ENCODE data around the gene IGSF9B. TPM values are rescaled to one million over a fixed set of nuclear protein-coding genes. Genes with fewer than 3 reads are reported as not detected.

IGSF9B gene
- total RNA-seq, 1 experiment from 2014 or later = not detected

DNA sequence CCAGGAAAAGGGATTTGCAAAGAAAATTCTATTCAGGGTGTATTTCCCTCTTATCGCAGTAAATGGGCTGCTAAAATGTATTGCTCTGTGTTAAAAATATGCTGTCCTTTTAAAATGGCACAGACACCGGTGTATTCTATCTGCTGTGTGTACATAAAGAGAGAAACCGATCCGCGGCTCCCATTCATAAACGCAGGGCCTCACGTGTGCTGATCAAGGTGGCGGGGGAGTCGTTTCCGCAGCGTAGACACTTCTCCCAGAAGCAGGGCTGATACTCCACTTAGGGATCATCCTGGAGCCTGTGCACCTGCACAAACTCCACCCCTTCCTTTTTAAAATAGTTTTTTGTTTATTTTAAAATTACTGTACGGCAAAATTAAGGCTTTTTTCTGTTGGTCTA, 26.1 kb upstream of the IGSF9B start:
- TF ChIP-seq, protein P1, sequence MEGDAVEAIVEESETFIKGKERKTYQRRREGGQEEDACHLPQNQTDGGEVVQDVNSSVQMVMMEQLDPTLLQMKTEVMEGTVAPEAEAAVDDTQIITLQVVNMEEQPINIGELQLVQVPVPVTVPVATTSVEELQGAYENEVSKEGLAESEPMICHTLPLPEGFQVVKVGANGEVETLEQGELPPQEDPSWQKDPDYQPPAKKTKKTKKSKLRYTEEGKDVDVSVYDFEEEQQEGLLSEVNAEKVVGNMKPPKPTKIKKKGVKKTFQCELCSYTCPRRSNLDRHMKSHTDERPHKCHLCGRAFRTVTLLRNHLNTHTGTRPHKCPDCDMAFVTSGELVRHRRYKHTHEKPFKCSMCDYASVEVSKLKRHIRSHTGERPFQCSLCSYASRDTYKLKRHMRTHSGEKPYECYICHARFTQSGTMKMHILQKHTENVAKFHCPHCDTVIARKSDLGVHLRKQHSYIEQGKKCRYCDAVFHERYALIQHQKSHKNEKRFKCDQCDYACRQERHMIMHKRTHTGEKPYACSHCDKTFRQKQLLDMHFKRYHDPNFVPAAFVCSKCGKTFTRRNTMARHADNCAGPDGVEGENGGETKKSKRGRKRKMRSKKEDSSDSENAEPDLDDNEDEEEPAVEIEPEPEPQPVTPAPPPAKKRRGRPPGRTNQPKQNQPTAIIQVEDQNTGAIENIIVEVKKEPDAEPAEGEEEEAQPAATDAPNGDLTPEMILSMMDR (conservative IDR thresholded peaks at IDR 0.05) = no peak
- TF ChIP-seq EZH2 (IDR thresholded peaks at IDR 0.05; ENCODE audit: low read depth) = no peak
- Histone ChIP-seq H3K4me3 (no peak overlapping the region), H3K27ac (no peak overlapping the region), H3K4me1 (replicated peaks; ENCODE audit: insufficient read depth) (no peaks in the 10 kb centered on the region), H3F3A (ENCODE audit: insufficient read depth, low read depth) (no peaks in the 10 kb centered on the region), H3K27me3 (ENCODE audit: insufficient read depth, low read depth) (peaks cover 80% of the 10 kb centered on the region), H4K20me1 (ENCODE audit: insufficient read depth) (no peaks in the 10 kb centered on the region), H3K4me2 (no peak overlapping the region), H3K36me3 (ENCODE audit: low read depth) (no peaks in the 10 kb centered on the region), H2AFZ (no peak overlapping the region), H3K9me2 (ENCODE audit: insufficient read depth) (no peaks in the 10 kb centered on the region), H3K9me3 (ENCODE audit: insufficient read depth, low read depth) (no peaks in the 10 kb centered on the region), H3K79me2 (ENCODE audit: low read depth) (no peaks in the 10 kb centered on the region)
- BruUV-seq (replicated peaks) = no TSS peak
- ChIA-PET CTCF (no interaction called here), POLR2A (ENCODE audit: unreplicated experiment) (no interaction called here)
- intact Hi-C loops (cut with micrococcal nuclease; ENCODE audit: unreplicated experiment) = no loop called here
- no peak for DNase-seq

DNA sequence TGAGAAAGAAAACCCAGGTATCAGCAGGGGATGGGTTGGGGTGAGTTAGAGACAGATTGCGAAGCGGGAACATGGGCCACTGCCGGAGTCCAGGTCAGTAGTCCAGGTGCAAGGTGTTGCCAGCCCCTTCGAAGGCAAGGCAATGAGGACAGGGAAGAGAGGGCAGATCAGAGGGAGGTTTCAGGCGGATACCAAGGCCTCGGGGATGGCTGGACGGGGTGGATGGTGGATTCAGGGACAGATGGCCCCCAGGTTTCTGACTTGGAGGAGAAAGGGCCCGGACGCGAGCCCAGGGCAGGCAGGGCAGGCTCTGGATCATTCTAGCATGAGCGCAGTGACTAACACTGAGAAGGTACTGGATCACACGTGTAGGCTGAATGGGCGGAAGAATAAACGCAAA, 25.4 kb upstream of the IGSF9B start:
- no peaks in the 10 kb centered on the region for H3F3A ChIP-seq (ENCODE audit: insufficient read depth, low read depth)

DNA sequence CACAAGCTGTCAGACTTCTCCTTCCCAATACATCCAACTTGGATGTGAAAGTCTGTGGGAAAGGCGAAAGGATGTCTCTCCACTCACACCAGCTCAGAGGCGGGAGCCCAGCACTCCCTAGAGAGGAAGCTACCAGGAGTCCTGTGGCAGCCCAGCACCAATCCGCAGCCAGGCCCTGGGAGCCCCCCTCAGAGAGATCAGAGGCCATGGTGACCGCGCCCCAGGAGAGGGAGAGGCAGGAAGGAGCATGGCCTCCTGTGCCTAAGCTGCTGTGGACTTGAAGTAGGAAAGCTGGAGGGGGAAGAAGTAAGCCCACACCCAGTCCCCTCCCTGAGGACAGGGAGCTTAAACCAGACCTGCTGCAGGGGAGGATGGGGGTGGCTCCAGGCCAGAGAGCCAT, 24.4 kb upstream of the IGSF9B start:
- no peaks in the 10 kb centered on the region for H3K4me1 ChIP-seq (replicated peaks; ENCODE audit: insufficient read depth)
- ChIA-PET CTCF (no interaction called here), POLR2A (ENCODE audit: unreplicated experiment) (no interaction called here)
- no peaks in the 10 kb centered on the region for H3K9me2 ChIP-seq (ENCODE audit: insufficient read depth)
- BruUV-seq (replicated peaks) = no TSS peak
- no peak overlapping the region for H3K4me2 ChIP-seq
- no peak overlapping the region for H3K27ac ChIP-seq
- intact Hi-C loops (cut with micrococcal nuclease; ENCODE audit: unreplicated experiment) = no loop called here
- no peak for DNase-seq
- H3K4me3 ChIP-seq = no peak overlapping the region
- no peak overlapping the region for H2AFZ ChIP-seq
- H3K36me3 ChIP-seq (ENCODE audit: low read depth) = no peaks in the 10 kb centered on the region
- no peaks in the 10 kb centered on the region for H3K79me2 ChIP-seq (ENCODE audit: low read depth)
- no peaks in the 10 kb centered on the region for H3F3A ChIP-seq (ENCODE audit: insufficient read depth, low read depth)
- H4K20me1 ChIP-seq (ENCODE audit: insufficient read depth) = no peaks in the 10 kb centered on the region
- TF ChIP-seq, protein P1 (conservative IDR thresholded peaks at IDR 0.05) = no peak
- TF ChIP-seq EZH2 (IDR thresholded peaks at IDR 0.05; ENCODE audit: low read depth) = no peak
- no peaks in the 10 kb centered on the region for H3K9me3 ChIP-seq (ENCODE audit: insufficient read depth, low read depth)
- H3K27me3 ChIP-seq (ENCODE audit: insufficient read depth, low read depth) = peaks cover 79% of the 10 kb centered on the region

More for the DNA sequence above, 25.4 kb upstream of the IGSF9B start:
- no peaks in the 10 kb centered on the region for H3K79me2 ChIP-seq (ENCODE audit: low read depth)
- ChIA-PET CTCF (no interaction called here), POLR2A (ENCODE audit: unreplicated experiment) (no interaction called here)
- no peak for TF ChIP-seq EZH2 (IDR thresholded peaks at IDR 0.05; ENCODE audit: low read depth)
- TF ChIP-seq, protein P1 (conservative IDR thresholded peaks at IDR 0.05) = no peak
- BruUV-seq (replicated peaks) = no TSS peak
- no peaks in the 10 kb centered on the region for H3K9me2 ChIP-seq (ENCODE audit: insufficient read depth)
- intact Hi-C loops (cut with micrococcal nuclease; ENCODE audit: unreplicated experiment) = no loop called here
- no peaks in the 10 kb centered on the region for H3K9me3 ChIP-seq (ENCODE audit: insufficient read depth, low read depth)
- H3K4me3 ChIP-seq = no peak overlapping the region
- peaks cover 80% of the 10 kb centered on the region for H3K27me3 ChIP-seq (ENCODE audit: insufficient read depth, low read depth)
- DNase-seq = no peak
- no peaks in the 10 kb centered on the region for H3K4me1 ChIP-seq (replicated peaks; ENCODE audit: insufficient read depth)
- no peaks in the 10 kb centered on the region for H4K20me1 ChIP-seq (ENCODE audit: insufficient read depth)
- H3K36me3 ChIP-seq (ENCODE audit: low read depth) = no peaks in the 10 kb centered on the region
- H2AFZ ChIP-seq = no peak overlapping the region
- H3K4me2 ChIP-seq = no peak overlapping the region
- no peak overlapping the region for H3K27ac ChIP-seq

Data from PC-9 (cell line).